Globus pallidus (tissue), 1 donor: ENCODE results near the gene PDGFC.
"Not testable (repeated sequence)": the region's sequence is repeated elsewhere in the genome, so short reads cannot be mapped to it uniquely, and the experiment has no call there.

Experiments
- DNase-seq: peaks from one replicate; pipeline ENCODE4 v3.0.0-alpha.2; 2015; ENCODE audit warnings: low spot score

PDGFC gene

DNA sequence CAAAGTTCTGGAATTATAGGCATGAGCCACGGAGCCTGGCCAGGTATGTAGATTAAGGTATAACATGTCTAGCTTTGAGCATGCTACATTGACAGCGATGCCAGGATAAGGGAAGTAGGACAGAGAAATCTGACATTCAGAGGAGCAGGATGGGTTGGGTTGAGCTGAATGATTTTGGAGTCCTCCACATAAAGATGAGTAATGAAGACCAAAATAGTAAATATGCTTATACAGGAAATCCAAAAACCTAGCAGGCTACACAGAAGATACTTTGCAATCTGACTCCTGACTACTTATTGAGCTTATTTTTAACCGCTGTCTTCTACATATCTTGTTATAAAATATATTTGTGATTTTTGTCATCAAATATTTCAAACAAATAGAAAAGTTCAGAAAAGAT lies 69.7 kb downstream of the PDGFC start:
- DNase-seq = no peak

DNA sequence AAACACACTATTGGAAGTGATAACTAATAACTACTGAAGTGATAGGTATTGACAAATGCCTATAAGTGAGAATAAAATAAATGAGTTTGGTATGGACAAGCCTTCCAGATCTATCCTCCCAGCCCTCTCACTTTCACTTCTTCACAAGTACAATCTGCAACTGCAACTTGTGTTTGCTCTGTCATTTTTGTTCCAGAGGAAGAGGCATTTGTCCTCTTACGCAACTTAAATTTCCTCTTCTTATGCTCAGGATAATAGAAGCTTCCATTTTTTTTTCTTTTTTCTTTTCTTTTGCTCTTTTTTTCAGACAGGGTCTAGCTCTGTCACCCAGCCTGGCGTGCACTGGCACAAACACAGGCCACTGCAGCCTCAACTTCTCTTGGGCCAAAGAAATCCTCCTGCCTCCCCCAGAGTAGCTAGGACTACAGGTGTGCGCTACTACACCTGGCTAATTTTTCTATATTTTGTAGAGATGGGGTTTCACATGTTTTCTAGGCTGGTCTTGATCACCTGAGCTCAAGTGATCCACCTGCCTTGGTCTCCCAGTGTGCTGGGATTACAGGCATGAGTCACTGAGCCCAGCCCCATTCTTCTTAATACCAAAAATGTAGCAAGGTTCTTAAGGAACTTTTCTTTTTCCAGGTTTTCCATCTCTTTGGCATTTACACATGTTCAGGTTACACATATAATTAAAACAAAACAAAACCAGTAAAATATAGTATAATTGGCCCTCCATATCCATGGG lies 73.1 kb downstream of the PDGFC start:
- peak; percentile 26 for DNase-seq

DNA sequence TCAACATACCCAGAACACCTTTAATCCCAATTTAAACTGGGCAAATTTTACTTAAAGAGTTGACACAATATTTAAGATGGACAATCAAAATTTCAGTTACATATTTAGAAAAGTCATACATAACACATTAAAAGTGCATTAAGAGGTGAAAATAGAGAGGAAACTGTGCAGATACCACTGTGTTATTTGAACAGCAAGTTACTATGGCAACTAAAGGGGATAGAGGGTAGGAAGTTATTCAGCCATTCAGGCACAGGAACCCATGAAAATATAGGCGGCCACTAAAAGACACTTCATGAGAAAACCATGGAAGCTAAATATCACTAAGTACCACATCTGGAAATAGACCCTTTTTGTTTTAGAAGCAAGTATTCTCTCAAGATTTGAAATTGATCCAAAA lies 75.1 kb downstream of the PDGFC start:
- no peak for DNase-seq

DNA sequence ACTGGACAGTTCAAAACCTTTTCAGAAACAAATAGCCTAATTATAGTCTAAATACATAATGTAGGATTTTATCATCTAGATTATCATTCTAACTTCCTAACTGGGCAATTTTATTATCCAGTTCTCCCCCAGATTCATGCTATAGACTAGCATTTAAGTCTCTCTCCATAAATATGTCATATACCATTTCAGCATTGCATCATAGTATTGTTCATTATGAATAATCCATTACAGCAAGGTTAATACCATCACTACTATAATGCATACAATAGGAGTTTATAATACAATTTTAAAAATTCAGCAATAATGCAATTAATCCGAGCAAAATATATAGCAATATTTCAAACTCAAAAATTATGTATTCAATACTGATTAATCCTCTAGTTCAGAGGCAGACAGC lies 77.4 kb downstream of the PDGFC start:
- no peak for DNase-seq

DNA sequence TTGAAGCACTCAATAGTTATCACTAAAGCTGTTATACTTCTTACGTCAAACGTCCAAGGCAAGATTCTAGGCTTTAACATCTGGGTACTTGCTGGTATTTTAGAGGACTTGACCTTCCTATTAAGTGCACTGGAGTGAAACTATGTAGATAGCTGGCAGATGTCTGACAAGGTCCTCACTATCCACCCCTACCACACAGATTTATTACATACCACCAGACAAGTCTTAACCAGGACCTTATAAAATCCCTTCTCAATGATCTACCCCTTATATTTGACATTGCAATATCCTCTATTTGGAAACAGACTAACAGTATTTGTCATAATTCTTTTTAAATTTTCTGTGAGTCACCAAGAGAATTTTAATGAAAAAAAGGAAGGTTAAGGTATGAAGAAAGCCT lies 78.8 kb downstream of the PDGFC start:
- no peak for DNase-seq

DNA sequence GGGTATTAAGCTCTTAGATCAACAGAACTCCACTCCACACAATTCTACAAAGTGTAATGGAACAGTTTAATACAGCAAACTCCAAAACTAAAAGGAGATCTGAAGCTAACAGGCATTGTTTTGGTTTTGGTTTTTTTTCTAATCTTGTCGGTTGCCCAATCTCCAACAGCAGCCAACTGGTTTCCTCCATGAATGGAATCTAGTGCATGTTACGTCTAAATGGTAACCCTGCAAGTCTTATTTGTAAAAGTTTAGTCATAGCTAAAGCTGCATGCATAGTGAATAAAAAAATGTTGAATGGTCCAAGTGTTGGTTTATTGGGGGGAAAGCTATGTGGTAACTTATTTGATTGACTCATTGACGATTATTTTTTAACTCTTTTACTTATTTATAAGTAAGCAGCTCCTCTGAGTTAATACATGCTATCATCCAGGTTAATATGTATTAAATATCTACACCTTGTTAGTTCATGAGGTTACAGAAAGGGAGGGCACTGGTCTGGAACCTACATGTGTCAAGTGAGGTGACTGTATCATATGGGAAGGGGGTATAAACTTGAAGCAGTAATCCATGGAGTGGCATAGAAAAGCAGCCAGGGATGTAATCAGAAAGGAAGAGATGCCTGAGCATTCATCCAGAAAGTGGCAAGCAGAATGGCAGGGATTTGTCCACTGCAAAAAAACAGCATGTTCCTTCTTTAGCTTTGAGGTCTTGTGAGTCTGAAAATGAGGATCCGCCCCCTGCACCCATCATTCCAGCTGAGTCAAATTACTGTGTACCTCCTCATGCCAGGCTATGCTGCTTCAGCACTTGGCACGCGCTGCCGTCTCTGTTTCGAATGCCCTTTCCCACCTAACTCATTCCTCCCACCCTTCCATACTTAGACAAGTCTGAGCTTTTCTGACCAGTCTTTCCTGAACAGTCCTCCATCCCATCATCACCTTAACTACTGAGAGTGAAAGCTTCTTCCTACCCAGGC lies 81.7 kb downstream of the PDGFC start:
- peak; percentile 16 for DNase-seq

DNA sequence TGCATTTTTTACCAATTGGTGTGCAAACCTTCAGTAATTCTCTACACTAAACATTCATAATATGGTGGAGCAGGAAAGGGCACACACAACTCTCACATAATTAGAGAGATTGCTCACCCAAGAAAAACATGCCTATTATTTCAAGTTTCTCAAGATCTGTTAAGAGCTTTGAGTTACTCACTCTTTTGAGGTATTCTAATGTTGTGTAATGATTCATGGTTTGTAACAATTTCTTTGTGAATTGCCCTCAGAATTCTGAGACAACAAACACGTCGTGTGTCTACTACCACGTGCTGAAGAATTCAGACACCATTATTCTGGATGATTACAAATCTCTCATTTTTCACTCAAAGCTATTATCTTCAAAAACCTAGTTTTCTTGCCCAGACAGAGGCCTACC lies 82.8 kb downstream of the PDGFC start:
- DNase-seq = no peak

DNA sequence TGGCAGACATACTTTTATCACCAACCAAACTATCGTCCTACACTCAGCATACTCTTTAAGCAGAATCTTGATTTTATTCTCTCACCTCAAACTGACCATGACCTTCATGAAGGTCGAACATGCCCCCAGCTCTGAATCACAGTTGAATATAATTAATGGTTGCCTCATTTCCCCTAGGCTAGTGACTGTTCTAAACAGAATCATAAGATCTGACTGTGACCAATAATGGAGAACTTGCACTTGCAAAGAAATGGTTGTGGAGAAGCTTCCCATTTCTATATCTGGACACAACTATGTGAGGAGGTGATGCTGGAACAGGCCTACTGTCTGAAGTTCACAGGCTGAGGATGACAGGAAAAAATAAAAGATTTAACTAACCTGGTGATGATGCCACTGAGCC lies 85.1 kb downstream of the PDGFC start:
- DNase-seq = no peak

DNA sequence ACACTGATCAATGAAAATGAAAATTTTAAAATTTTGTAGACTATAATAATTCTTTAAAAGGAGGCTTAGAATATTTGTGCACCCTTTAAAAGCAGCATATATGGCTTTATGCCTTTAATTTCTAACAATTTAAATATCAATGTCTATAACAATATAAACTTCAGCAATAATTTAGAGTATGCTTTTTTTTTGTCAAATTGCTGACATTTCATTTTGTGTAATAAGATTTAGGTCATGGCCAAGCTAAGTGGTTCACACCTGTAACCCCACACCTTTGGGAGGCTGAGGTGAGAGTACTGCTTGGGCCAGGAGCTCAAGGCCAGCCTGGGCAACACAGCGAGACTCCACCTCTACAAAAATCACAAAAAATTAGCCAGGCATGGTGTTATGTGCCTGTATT lies 86.2 kb downstream of the PDGFC start:
- no peak for DNase-seq

DNA sequence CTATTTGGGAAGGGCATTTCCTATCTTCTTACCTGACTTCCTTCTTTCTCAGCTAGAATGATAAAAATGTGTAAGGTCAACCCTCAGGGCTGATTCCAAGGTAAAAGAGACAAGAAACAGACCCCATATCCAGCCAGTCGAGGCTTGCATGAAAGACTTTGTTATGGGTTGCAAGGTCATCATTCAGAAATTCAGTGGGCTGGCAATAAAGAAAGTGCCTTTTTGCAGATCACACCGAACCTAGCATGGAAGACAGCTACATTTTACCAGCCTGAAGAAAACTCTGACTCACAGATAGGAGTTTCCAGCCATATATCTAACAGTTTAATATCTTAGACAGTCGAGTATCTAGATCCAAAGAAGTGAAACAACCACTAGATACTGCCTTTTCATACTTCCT lies 87.4 kb downstream of the PDGFC start:
- no peak for DNase-seq

DNA sequence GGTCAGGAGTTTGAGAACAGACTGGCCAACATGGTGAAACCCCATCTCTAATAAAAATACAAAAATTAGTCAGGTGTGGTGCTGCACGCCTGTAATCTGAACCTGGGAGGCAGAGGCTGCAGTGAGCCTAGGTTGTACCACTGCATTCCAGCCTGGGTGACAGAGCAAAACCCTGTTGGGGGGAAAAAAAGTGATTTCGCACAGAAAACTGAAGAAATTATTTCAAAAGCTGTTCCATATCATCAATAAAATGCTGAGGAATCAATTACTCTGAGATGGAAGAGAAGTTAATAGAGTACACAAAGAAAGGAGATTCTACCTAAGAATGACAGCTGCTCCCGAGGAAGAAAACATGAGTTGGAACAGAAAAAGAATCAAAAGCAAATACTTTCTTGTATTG lies 95.9 kb downstream of the PDGFC start:
- no peak for DNase-seq

DNA sequence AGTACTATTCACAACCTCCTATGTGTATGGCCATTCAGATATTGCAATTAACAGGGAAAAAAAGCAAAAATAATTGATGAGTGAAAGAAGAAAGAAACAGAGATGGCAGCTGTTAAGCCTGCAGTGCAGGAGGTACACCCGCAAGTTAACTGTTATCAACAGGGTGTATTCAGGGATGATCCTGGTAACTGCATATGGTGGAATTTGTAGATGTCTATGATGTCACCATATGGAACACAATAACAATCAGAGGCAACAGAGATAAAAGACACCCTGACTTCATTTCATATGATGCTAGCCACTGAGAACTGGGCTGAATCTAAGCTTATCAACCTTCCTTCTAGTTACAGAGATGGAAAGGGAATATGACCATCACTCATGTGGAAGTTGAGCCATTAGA lies 96.5 kb downstream of the PDGFC start:
- no peak for DNase-seq

DNA sequence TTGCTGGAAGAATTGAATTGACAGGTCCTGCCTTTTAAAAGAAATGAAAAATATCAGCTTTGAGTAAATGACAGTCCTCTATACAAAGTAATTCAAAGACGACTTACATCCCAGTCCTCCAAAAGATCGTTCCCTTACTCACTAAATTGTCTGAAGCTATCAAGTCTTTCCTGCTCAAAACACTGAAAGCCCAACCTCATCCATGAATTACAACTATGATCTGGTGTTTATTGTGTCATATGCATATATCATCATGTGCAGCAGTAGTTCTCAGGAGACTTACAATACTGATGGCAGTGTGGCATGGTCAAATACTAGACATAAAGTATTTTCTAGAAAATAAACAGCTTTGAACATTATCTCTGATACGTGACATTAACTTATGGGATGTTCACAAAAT lies 97.8 kb downstream of the PDGFC start:
- no peak for DNase-seq

DNA sequence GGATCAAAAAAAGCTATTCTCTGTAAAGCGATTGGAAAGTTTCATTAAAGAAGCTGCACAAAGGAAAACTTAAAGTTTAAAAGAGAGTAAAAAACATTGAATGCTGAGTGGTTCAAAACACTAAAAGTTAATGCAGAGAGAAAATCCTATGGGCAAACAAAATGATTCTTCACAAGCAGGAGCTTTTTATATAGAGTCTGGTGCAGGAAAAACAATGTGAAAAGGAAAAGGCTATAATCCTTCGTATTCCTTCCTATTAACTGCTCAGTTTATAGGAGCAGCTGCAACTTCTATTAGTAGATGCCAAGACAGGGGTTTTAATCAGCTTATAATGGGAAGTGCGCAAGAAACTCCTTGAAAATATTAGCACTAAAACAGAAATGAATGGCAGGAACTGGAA lies 100.7 kb downstream of the PDGFC start:
- DNase-seq = no peak

DNA sequence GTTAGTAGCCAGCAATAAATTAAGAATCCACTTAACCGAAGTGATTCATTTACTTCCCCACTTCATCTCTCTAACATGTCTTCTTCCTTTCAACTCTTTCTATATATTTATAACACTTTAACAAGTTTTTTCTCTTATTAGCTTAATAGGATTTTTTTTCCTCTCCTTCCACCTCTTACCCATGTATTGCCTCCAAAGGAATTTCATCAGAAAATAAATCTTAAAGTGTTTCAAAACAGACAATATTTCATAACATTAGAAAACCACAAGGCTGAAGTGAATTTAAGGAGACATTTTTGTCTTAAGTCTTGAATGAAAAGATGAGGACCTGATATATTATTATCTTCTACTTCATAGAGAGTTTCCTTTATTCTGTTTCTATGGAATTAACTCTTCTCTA lies 101.5 kb downstream of the PDGFC start:
- no peak for DNase-seq

DNA sequence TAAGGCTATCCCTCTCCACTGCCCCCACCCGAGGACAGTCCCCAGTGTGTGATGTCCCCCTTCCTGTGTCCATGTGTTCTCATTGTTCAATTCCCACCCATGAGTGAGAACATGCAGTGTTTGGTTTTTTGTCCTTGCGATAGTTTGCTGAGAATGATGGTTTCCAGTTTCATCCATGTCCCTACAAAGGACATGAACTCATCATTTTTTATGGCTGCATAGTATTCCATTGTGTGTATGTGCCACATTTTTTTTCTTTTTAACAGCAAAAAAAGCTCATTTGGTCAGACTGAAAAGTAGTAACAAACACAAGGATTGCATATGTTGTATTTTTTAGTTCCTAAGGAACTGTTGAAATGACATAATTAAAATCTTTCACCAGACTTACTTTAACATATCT lies 105.5 kb downstream of the PDGFC start:
- not testable (repeated sequence) for DNase-seq

DNA sequence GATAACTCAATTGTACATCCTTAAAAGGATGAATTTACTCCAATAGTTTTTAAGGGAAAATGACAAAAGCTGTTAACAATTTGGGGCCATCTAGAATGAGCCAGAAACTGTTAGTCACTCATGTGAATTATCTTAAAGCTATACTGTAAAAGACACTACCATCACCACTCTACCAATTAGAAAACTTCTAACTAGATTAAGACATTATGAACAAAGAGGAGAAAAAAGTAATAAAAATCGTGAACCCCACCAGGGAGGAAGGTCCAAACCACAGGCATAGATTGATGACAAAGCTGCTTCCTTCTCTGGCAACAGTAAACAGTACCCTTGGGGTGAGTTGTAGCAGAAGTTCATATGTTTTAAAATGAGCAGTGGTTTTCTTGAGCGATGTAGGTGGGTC lies 106.1 kb downstream of the PDGFC start:
- no peak for DNase-seq

DNA sequence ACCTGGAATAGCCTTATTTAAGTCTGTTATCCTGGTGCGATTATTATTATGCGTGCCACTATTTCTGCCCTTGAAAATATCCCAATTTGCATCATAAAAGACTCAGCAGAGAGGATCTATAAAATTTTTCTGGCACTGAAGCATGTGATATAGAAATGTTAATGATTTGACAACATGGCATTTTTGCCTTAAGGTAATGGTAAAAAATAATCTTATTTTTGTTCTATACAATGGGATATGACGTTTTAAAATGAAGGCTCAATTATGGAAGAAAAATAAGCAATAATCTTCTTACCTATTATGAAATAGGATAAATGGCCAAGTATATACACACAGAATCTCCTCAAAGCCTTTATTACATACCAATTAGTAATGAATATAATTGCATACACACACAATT lies 113.5 kb downstream of the PDGFC start:
- DNase-seq = no peak

DNA sequence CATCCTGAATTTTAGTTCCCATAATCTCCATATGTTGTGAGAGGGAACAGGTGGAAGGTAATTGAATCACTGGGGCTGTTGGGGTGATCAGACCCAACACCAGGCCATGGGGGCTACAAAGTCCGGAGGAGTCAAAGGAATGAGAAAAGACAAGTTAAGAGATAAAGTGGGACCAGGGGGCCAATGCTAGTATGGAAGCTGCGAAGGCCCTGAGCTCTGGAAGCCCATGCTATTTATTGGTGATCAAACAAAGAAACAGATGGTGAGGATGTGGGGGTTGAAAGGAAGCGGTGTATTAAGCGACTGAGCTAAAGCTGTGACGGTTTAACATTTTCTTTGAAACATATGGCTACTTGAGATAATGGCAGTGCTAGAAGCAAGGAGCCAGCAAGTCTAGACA lies 132.8 kb downstream of the PDGFC start:
- DNase-seq = no peak

DNA sequence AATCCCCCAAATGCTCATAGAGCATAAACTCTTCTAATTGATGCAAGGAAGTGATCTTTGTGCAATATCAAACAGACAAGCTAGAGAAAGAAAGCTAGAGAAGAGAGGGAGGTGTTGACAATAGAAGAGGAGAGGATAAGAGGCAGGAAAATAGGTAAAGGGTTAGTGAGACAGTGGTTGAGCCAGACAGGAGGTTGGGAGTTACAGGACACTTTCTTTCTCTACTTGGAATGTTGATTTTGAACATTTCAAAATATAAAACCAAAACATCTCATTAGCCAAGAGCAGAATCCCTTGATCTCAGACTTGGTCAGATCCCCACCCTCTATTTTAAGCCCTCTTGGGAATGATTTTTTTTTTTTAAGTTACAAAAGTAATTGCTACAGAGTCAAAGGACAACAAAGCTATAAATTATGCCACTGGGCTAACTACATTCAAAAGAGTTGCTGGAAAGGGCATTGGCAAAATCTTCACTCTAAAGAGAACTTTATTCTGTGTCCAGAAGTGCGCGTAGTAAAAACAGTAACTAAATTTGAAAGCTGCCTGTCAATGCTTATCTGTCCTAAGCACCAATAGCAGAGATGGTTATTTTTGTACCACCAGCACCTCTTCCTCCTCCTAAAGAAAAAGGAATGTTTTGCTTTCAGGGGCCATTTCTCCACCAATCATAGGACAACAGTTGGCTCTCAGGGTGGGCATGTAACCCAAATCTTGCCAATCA lies 133.8 kb downstream of the PDGFC start:
- no peak for DNase-seq

DNA sequence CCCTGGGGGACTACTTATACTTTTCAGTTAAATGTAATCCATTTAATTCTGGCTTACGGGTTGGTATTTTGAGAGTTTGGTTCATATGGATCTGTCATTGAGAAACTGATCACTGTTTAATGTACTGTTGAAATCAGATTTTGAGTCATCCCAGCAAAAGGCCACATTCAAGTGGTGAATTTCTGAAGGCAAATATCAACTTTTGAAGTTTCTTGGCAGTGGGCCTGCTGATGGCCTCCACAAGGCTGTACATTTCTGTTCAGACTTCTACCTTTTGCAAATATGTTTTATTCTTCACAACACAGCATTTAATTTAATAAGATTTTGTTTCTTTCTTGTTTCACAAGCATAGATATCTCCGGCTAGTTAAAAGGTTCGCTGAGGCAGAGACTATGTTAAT lies 138.7 kb downstream of the PDGFC start:
- DNase-seq = no peak

DNA sequence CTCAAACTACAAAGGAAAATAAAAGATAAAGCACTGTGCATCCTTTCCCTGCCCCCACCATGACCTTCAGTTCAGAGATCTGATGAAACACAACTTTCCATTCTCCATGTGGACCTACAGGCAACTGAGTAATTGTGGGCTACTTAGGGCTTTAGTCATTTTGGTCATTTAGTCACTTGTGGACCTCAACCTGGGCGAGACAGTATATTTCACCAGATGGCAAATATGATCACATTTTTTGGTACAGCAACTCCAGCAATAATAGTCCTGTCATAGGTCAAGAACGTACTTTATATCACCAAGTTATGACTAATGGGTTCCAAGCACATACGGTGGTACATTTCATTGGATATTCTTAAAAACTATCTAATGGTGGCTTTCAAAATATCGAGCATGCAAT lies 141.2 kb downstream of the PDGFC start:
- DNase-seq = no peak
